Right lobe of liver (tissue), 6 donors: ENCODE data around the gene SIRPA. TPM values are rescaled to one million over a fixed set of nuclear protein-coding genes. Genes with fewer than 3 reads are reported as not detected.

Experiments
- ATAC-seq, 4 donors: fragments of 200-7000 bp; cut with Tn5 transposase; one replicate each; pipeline ENCODE4 v1.9.1; 2020; ENCODE audit warnings: mild to moderate bottlenecking in 4 of 4, moderate library complexity in 4 of 4
- DNase-seq, 3 donors: peaks; one replicate each; pipeline ENCODE4 v3.0.0-alpha.2; 2020
- H3K27ac ChIP-seq, 3 donors: fragments of 200-600 bp; one replicate each; pipeline ENCODE4 v1.8.0; 2022
- H3K27me3 ChIP-seq, 2 donors: fragments of 200-600 bp; one replicate each; pipeline ENCODE4 v1.8.0; 2022
- H3K36me3 ChIP-seq, 4 donors: fragments of 200-600 bp; sonication (generic) in 1 of 4; one replicate each; pipeline versions ENCODE4 v1.5.1 to v1.8.0; 2017 to 2022; ENCODE audit warnings: control low read depth in 1 of 4
- H3K4me1 ChIP-seq, 4 donors: fragments of 200-600 bp; sonication (generic) in 1 of 4; one replicate each; pipeline versions ENCODE4 v1.5.1 to v1.8.0; 2017 to 2022; ENCODE audit warnings: control low read depth in 1 of 4
- H3K4me3 ChIP-seq, 3 donors: fragments of 200-600 bp; one replicate each; pipeline ENCODE4 v1.8.0; 2022
- H3K9me3 ChIP-seq, 4 donors: fragments of 200-600 bp; sonication (generic) in 1 of 4; one replicate each; pipeline versions ENCODE4 v1.5.1 to v1.8.0; 2017 to 2022; ENCODE audit warnings: control low read depth in 1 of 4
- CTCF ChIP-seq, 4 donors: fragments of 200-600 bp in 3 of 4; fragments of 450-650 bp in 1 of 4; IDR thresholded peaks; one replicate each; pipeline versions ENCODE4 v1.5.1 to v1.8.0; 2016 to 2022; ENCODE audit warnings: antibody characterized with exemption in 4 of 4, mild to moderate bottlenecking in 2 of 4
- POLR2A ChIP-seq: fragments of 450-650 bp; IDR thresholded peaks from one replicate; pipeline ENCODE4 v1.6.1; 2017; ENCODE audit warnings: antibody characterized with exemption, mild to moderate bottlenecking
- WGBS: methylation state at CpG from one replicate; pipeline ENCODE4 v1.1.6; 2018; ENCODE audit warnings: low coverage, low lambda C conversion rate; ENCODE audit not compliant: insufficient coverage; ENCODE audit errors: missing lambda C conversion rate; 5-methylcytosine and 5-hydroxymethylcytosine counted together
- intact Hi-C, 2 donors: fragments of 100-400 bp; cut with DNase I; formaldehyde crosslinking; loops; one replicate each; pipeline versions ENCODE4 v1.11.2 to v1.14.1; 2022
- total RNA-seq, 6 experiments: library from RNA; depleted of rRNA in 2 of 6; stranded (reverse); fragments of >200 nt in 2 of 6; fragmentation: NEBNext Ultra II Directional in 3 of 6; extraction: Animal tissue kit (Norgen Biotek cat#: 25700) in 3 of 6; gene quantifications; one replicate each; pipeline versions ENCODE4 v1.1.0 to v1.2.4, GENCODE V29; 2016 to 2023
- donor health status: DM: no; HTN: yes; CAD: no.
- donor health status: DM: no; HTN: no; CAD: no.
- donor health status: DM: no; HTN: no; CAD: no.
- donor health status: DM: no; HTN: yes; CAD: no.
- donor health status: DM: no; HTN: yes; CAD: no.

SIRPA gene
- total RNA-seq, 6 experiments from 2014 or later = 26.8 to 42.7 (median 34.8) TPM

- DNase-seq (no peak), ATAC-seq (no peak)
- WGBS = 64% methylated on average over 10 of the region's 11 CpGs
Observed at GRCh38 chr20:1876975-1877608, 18.1 kb upstream of the SIRPA start.

GRCh38 chr20:1877609-1878200, 17.5 kb upstream of the SIRPA start:
- H3K9me3 ChIP-seq = no peaks in the 10 kb centered on the region
- 87% methylated on average over 4 of the region's 14 CpGs for WGBS
- no peaks in the 10 kb centered on the region for H3K27me3 ChIP-seq
- H3K4me1 ChIP-seq = peaks cover 0 to 46% (median 16%) of the 10 kb centered on the region in 4 donors
- intact Hi-C loops = loop anchor here (10.0 kb wide), 1 partner anchor 63 kb away; no protein-coding TSS in a partner anchor
- TF ChIP-seq CTCF (IDR thresholded peaks at IDR 0.05) = no peak
- no peak for TF ChIP-seq POLR2A
- no peak overlapping the region for H3K4me3 ChIP-seq
- no peaks in the 10 kb centered on the region for H3K36me3 ChIP-seq
- H3K27ac ChIP-seq = no peak overlapping the region
- DNase-seq = no peak
- no peak for ATAC-seq

More at GRCh38 chr20:1876975-1877608, 18.1 kb upstream of the SIRPA start:
- TF ChIP-seq POLR2A = no peak
- no peak for TF ChIP-seq CTCF (IDR thresholded peaks at IDR 0.05)
- Histone ChIP-seq H3K4me1 (peaks cover 0 to 40% (median 16%) of the 10 kb centered on the region in 4 donors), H3K9me3 (no peaks in the 10 kb centered on the region), H3K36me3 (no peaks in the 10 kb centered on the region), H3K27ac (no peak overlapping the region), H3K27me3 (no peaks in the 10 kb centered on the region), H3K4me3 (no peak overlapping the region)
- intact Hi-C loops = loop anchor here (10.0 kb wide), 1 partner anchor 62 kb away; no protein-coding TSS in a partner anchor

GRCh38 chr20:1879369-1879768, 15.8 kb upstream of the SIRPA start:
- intact Hi-C loops = loop anchor here (10.0 kb wide), 1 partner anchor 65 kb away; no protein-coding TSS in a partner anchor
- Histone ChIP-seq H3K27me3 (no peaks in the 10 kb centered on the region), H3K4me1 (peaks cover 0 to 40% (median 14%) of the 10 kb centered on the region in 4 donors), H3K27ac (no peak overlapping the region), H3K9me3 (no peaks in the 10 kb centered on the region), H3K4me3 (no peak overlapping the region), H3K36me3 (no peaks in the 10 kb centered on the region)
- no peak for ATAC-seq
- WGBS = 92% methylated on average over 8 of the region's 9 CpGs
- TF ChIP-seq CTCF (IDR thresholded peaks at IDR 0.05) (no peak), POLR2A (no peak)
- peak in 1 of 3 donors; percentile 40 for DNase-seq

- intact Hi-C loops = loop anchor here (10.0 kb wide), 2 partner anchors 55 to 65 kb away; no protein-coding TSS in a partner anchor
- Histone ChIP-seq H3K4me3 (no peak overlapping the region), H3K27me3 (no peaks in the 10 kb centered on the region), H3K9me3 (no peaks in the 10 kb centered on the region), H3K4me1 (peaks cover 0 to 35% (median 11%) of the 10 kb centered on the region in 4 donors), H3K36me3 (no peaks in the 10 kb centered on the region), H3K27ac (peak overlapping the region in 1 of 3 donors; percentile 77)
- TF ChIP-seq CTCF (IDR thresholded peaks at IDR 0.05) (no peak), POLR2A (no peak)
- DNase-seq (no peak), ATAC-seq (no peak)
- WGBS = 41% methylated on average over 3 of the region's 4 CpGs
Observed at GRCh38 chr20:1879934-1880333, 15.3 kb upstream of the SIRPA start.
